HEK293 (cell line): ENCODE data around the gene TRIM7.

Source experiments
- IKZF3 ChIP-seq: fragments of 450-650 bp; IDR thresholded peaks from 2 replicates; pipeline ENCODE4 v1.5.0; 2018; ENCODE audit warnings: missing biosample characterization, mild to moderate bottlenecking, missing genetic modification characterization, moderate library complexity
- KLF9 ChIP-seq: fragments of 450-650 bp; formaldehyde crosslinking; IDR thresholded peaks from 2 replicates; pipeline ENCODE4 v1.5.1; 2016; ENCODE audit warnings: missing biosample characterization, missing genetic modification characterization, low read depth
- REPIN1 ChIP-seq: fragments of 450-650 bp; formaldehyde crosslinking; IDR thresholded peaks from 2 replicates; pipeline ENCODE4 v1.5.1; 2017; ENCODE audit warnings: missing biosample characterization, missing genetic modification characterization, low read depth
- SALL2 ChIP-seq: fragments of 450-650 bp; formaldehyde crosslinking; IDR thresholded peaks from 2 replicates; pipeline ENCODE4 v1.5.0; 2017; ENCODE audit warnings: missing biosample characterization, mild to moderate bottlenecking, missing genetic modification characterization, borderline replicate concordance
- TRIM28 ChIP-seq: IDR thresholded peaks from 2 replicates; pipeline ENCODE4 v1.6.1; 2011; ENCODE audit warnings: low read length, control low read depth, borderline replicate concordance
- ZBTB20 ChIP-seq: fragments of 450-650 bp; formaldehyde crosslinking; IDR thresholded peaks from 2 replicates; pipeline ENCODE4 v1.5.1; 2016; ENCODE audit warnings: missing biosample characterization, missing genetic modification characterization
- ZBTB48 ChIP-seq: fragments of 450-650 bp; formaldehyde crosslinking; IDR thresholded peaks from 2 replicates; pipeline ENCODE4 v1.5.1; 2016; ENCODE audit warnings: missing biosample characterization, missing genetic modification characterization
- ZFP37 ChIP-seq: fragments of 450-650 bp; formaldehyde crosslinking; IDR thresholded peaks from 2 replicates; pipeline ENCODE4 v1.5.1; 2016; ENCODE audit warnings: missing biosample characterization, missing genetic modification characterization
- ZFP69B ChIP-seq: fragments of 450-650 bp; formaldehyde crosslinking; IDR thresholded peaks from 2 replicates; pipeline ENCODE4 v1.5.1; 2016; ENCODE audit warnings: missing biosample characterization, missing genetic modification characterization
- ZIC2 ChIP-seq: fragments of 450-650 bp; formaldehyde crosslinking; IDR thresholded peaks from 2 replicates; pipeline ENCODE4 v1.5.1; 2016; ENCODE audit warnings: missing biosample characterization, missing genetic modification characterization
- ZNF2 ChIP-seq: fragments of 450-650 bp; formaldehyde crosslinking; IDR thresholded peaks from 2 replicates; pipeline ENCODE4 v1.5.1; 2016; ENCODE audit warnings: missing biosample characterization, missing genetic modification characterization
- ZNF223 ChIP-seq: fragments of 450-650 bp; formaldehyde crosslinking; IDR thresholded peaks from 2 replicates; pipeline ENCODE4 v1.5.1; 2016; ENCODE audit warnings: missing biosample characterization, missing genetic modification characterization
- ZNF274 ChIP-seq, 2 experiments: fragments of 200-500 bp in 1 of 2; fragments of 450-650 bp in 1 of 2; sonication (Bioruptor generic) in 1 of 2; formaldehyde crosslinking in 1 of 2; IDR thresholded peaks; 2 replicates each; pipeline versions ENCODE4 v1.5.1 to v1.6.1; 2014 to 2016; ENCODE audit warnings: borderline replicate concordance in 1 of 2, inconsistent platforms in 1 of 2, low read length in 1 of 2, missing biosample characterization in 1 of 2, missing genetic modification characterization in 1 of 2
- ZNF354C ChIP-seq: fragments of 450-650 bp; formaldehyde crosslinking; IDR thresholded peaks from 2 replicates; pipeline ENCODE4 v1.5.1; 2016; ENCODE audit warnings: missing biosample characterization, missing genetic modification characterization, low read depth, borderline replicate concordance
- ZNF391 ChIP-seq: fragments of 450-650 bp; formaldehyde crosslinking; IDR thresholded peaks from 2 replicates; pipeline ENCODE4 v1.5.1; 2016; ENCODE audit warnings: low read depth, missing biosample characterization, missing genetic modification characterization, borderline replicate concordance
- ZNF510 ChIP-seq: fragments of 450-650 bp; formaldehyde crosslinking; IDR thresholded peaks from 2 replicates; pipeline ENCODE4 v1.5.1; 2018; ENCODE audit warnings: mild to moderate bottlenecking, missing genetic modification characterization, missing biosample characterization; ENCODE audit not compliant: insufficient replicate concordance
- ZNF529 ChIP-seq: fragments of 450-650 bp; formaldehyde crosslinking; IDR thresholded peaks from 2 replicates; pipeline ENCODE4 v1.5.1; 2017; ENCODE audit warnings: missing genetic modification characterization, missing biosample characterization; ENCODE audit not compliant: insufficient replicate concordance
- ZNF558 ChIP-seq: fragments of 450-650 bp; formaldehyde crosslinking; IDR thresholded peaks from 2 replicates; pipeline ENCODE4 v1.5.1; 2016; ENCODE audit warnings: missing biosample characterization, missing genetic modification characterization
- ZNF596 ChIP-seq: fragments of 450-650 bp; IDR thresholded peaks from 2 replicates; pipeline ENCODE4 v1.5.0; 2018; ENCODE audit warnings: missing biosample characterization, mild to moderate bottlenecking, missing genetic modification characterization, moderate library complexity
- ZNF600 ChIP-seq: fragments of 450-650 bp; formaldehyde crosslinking; IDR thresholded peaks from 2 replicates; pipeline ENCODE4 v1.5.1; 2016; ENCODE audit warnings: missing biosample characterization, missing genetic modification characterization
- ZNF629 ChIP-seq: fragments of 450-650 bp; formaldehyde crosslinking; IDR thresholded peaks from 2 replicates; pipeline ENCODE4 v1.5.1; 2017; ENCODE audit warnings: missing biosample characterization, missing genetic modification characterization
- ZNF701 ChIP-seq: fragments of 450-650 bp; formaldehyde crosslinking; IDR thresholded peaks from 2 replicates; pipeline ENCODE4 v1.5.1; 2016; ENCODE audit warnings: missing biosample characterization, missing genetic modification characterization
- ZSCAN30 ChIP-seq: fragments of 450-650 bp; IDR thresholded peaks from 2 replicates; pipeline ENCODE4 v1.5.1; 2018; ENCODE audit warnings: missing biosample characterization, mild to moderate bottlenecking, missing genetic modification characterization, moderate library complexity
- ZXDB ChIP-seq: fragments of 450-650 bp; formaldehyde crosslinking; IDR thresholded peaks from 2 replicates; pipeline ENCODE4 v1.5.1; 2016; ENCODE audit warnings: missing biosample characterization, missing genetic modification characterization
- TF ChIP-seq, protein P1 (sequence below): fragments of 450-650 bp; formaldehyde crosslinking; IDR thresholded peaks from 2 replicates; pipeline ENCODE4 v1.5.1; 2016; ENCODE audit warnings: missing biosample characterization, missing genetic modification characterization
- TF ChIP-seq, protein P2 (sequence below): fragments of 450-650 bp; formaldehyde crosslinking; optimal IDR thresholded peaks from 2 replicates; pipeline ENCODE3; 2016; ENCODE audit warnings: missing biosample characterization, mild to moderate bottlenecking, missing genetic modification characterization
- TF ChIP-seq, protein P3 (sequence below): fragments of 450-650 bp; formaldehyde crosslinking; conservative IDR thresholded peaks from 2 replicates; pipeline ENCODE4 v1.5.1; 2016; ENCODE audit warnings: low read depth, missing biosample characterization, missing genetic modification characterization
- TF ChIP-seq, protein P4 (sequence below): fragments of 450-650 bp; IDR thresholded peaks from 2 replicates; pipeline ENCODE4 v1.5.1; 2018; ENCODE audit warnings: missing biosample characterization, mild to moderate bottlenecking, missing genetic modification characterization

Gene TRIM7

DNA sequence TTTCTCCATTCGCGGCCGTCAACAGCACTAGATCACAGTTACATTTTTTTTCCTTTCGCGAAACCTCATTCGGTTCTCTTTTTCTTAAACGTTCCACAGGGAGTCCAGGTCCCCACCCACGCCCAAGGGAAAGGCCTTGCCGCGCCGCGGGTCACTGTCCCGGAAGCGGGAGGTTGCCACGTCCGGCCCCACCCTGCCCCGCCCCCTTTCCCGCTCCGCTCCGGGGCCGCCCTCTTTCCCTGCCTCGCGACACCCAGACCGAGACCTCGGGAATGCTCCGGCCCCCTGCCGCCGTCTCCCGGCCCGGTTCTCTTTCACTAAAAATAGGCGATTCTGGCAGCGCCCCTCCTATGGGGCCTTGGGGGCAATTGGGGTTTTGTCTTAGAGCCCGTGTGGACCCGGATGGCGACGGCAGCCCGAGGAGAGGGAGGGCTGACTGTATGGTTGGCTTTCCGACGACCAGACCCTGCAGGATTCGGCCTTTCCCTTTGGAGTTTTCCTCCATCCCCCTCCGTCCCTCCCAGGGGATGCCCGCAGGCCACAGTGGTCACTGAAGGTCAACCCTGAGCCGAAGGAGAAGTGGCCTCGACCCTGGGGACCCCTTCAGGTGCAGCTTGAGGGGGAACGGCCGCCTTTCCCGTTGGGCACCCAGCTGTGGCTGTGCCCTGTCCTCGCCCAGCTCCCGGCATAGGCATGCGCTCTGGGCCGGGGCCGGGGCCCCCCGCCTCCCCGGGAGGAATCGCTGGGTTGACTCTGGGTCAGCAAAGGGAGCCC, 41.5 kb upstream of the TRIM7 start (continued):
- TF ChIP-seq IKZF3 = peak; percentile 93
- TF ChIP-seq ZNF600 = peak; percentile 13; the same call in 1 of the 2 replicates
- TF ChIP-seq ZNF391 (tag by site-specific recombination) = no peak
- TF ChIP-seq ZXDB = peak; percentile 92
- TF ChIP-seq SALL2 (tag by site-specific recombination) = no peak
- no peak for TF ChIP-seq ZNF529 (tag by site-specific recombination)
- no peak for TF ChIP-seq TRIM28
- peak; percentile 62; the same call in 1 of the 2 replicates for TF ChIP-seq ZFP69B (tag by site-specific recombination)
- TF ChIP-seq, protein P1, sequence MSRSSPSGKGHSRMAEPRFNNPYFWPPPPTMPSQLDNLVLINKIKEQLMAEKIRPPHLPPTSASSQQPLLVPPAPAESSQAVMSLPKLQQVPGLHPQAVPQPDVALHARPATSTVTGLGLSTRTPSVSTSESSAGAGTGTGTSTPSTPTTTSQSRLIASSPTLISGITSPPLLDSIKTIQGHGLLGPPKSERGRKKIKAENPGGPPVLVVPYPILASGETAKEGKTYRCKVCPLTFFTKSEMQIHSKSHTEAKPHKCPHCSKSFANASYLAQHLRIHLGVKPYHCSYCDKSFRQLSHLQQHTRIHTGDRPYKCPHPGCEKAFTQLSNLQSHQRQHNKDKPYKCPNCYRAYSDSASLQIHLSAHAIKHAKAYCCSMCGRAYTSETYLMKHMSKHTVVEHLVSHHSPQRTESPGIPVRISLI = no peak; the same call in 1 of the 2 replicates
- TF ChIP-seq, protein P2, sequence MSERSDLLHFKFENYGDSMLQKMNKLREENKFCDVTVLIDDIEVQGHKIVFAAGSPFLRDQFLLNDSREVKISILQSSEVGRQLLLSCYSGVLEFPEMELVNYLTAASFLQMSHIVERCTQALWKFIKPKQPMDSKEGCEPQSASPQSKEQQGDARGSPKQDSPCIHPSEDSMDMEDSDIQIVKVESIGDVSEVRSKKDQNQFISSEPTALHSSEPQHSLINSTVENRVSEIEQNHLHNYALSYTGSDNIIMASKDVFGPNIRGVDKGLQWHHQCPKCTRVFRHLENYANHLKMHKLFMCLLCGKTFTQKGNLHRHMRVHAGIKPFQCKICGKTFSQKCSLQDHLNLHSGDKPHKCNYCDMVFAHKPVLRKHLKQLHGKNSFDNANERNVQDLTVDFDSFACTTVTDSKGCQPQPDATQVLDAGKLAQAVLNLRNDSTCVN (tag by site-specific recombination) = peak; percentile 42
- TF ChIP-seq ZBTB20 = peak; percentile 90
- peak; percentile 75; the same call in 1 of the 2 replicates for TF ChIP-seq ZFP37 (tag by site-specific recombination)
- peak; percentile 36; the same call in 1 of the 2 replicates for TF ChIP-seq ZNF629 (tag by site-specific recombination)
- no peak for TF ChIP-seq ZNF223
- TF ChIP-seq ZNF2 (tag by site-specific recombination) = peak; percentile 17; the same call in 1 of the 2 replicates
- TF ChIP-seq ZBTB48 (tag by site-specific recombination) = no peak
- peak; percentile 38 for TF ChIP-seq ZIC2 (tag by site-specific recombination)
- TF ChIP-seq ZNF274 (IDR thresholded peaks at IDR 0.05; ENCODE audit: low read length) = no peak
- TF ChIP-seq ZNF274 (tag by site-specific recombination; IDR thresholded peaks at IDR 0.05; ENCODE audit: borderline replicate concordance) = no peak
- TF ChIP-seq ZNF596 = no peak
- no peak for TF ChIP-seq ZNF510 (tag by site-specific recombination)
- no peak for TF ChIP-seq REPIN1 (tag by site-specific recombination)
- TF ChIP-seq ZNF558 (tag by site-specific recombination) = no peak
- peak; percentile 98 for TF ChIP-seq KLF9 (tag by site-specific recombination)
- TF ChIP-seq ZSCAN30 = no peak
- TF ChIP-seq ZNF354C (tag by site-specific recombination) = no peak
- TF ChIP-seq, protein P3, sequence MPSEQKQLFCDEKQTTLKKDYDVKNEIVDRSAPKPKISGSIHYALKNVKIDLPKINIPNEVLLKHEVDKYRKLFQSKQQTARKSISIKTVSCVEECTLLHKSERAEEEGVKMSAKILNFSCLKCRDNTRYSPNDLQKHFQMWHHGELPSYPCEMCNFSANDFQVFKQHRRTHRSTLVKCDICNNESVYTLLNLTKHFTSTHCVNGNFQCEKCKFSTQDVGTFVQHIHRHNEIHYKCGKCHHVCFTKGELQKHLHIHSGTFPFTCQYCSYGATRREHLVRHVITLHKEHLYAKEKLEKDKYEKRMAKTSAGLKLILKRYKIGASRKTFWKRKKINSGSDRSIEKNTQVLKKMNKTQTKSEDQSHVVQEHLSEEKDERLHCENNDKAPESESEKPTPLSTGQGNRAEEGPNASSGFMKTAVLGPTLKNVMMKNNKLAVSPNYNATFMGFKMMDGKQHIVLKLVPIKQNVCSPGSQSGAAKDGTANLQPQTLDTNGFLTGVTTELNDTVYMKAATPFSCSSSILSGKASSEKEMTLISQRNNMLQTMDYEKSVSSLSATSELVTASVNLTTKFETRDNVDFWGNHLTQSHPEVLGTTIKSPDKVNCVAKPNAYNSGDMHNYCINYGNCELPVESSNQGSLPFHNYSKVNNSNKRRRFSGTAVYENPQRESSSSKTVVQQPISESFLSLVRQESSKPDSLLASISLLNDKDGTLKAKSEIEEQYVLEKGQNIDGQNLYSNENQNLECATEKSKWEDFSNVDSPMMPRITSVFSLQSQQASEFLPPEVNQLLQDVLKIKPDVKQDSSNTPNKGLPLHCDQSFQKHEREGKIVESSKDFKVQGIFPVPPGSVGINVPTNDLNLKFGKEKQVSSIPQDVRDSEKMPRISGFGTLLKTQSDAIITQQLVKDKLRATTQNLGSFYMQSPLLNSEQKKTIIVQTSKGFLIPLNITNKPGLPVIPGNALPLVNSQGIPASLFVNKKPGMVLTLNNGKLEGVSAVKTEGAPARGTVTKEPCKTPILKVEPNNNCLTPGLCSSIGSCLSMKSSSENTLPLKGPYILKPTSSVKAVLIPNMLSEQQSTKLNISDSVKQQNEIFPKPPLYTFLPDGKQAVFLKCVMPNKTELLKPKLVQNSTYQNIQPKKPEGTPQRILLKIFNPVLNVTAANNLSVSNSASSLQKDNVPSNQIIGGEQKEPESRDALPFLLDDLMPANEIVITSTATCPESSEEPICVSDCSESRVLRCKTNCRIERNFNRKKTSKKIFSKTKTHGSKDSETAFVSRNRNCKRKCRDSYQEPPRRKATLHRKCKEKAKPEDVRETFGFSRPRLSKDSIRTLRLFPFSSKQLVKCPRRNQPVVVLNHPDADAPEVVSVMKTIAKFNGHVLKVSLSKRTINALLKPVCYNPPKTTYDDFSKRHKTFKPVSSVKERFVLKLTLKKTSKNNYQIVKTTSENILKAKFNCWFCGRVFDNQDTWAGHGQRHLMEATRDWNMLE (tag by site-specific recombination) = peak; percentile 52; the same call in 1 of the 2 replicates
- TF ChIP-seq, protein P4, sequence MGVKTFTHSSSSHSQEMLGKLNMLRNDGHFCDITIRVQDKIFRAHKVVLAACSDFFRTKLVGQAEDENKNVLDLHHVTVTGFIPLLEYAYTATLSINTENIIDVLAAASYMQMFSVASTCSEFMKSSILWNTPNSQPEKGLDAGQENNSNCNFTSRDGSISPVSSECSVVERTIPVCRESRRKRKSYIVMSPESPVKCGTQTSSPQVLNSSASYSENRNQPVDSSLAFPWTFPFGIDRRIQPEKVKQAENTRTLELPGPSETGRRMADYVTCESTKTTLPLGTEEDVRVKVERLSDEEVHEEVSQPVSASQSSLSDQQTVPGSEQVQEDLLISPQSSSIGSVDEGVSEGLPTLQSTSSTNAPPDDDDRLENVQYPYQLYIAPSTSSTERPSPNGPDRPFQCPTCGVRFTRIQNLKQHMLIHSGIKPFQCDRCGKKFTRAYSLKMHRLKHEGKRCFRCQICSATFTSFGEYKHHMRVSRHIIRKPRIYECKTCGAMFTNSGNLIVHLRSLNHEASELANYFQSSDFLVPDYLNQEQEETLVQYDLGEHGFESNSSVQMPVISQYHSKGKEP (tag by site-specific recombination) = no peak
- TF ChIP-seq ZNF701 (tag by site-specific recombination) = no peak
